C4-2B (cell line): ENCODE data around the gene RPRD1B.

Experiments used
- H3K27ac ChIP-seq: fragments of 450-650 bp; 2 replicates; pipeline ENCODE4 v1.5.1; 2017
- CTCF ChIP-seq: fragments of 450-650 bp; conservative IDR thresholded peaks from 2 replicates; pipeline ENCODE4 v1.5.1; 2017; ENCODE audit warnings: mild to moderate bottlenecking
- ZFX ChIP-seq: fragments of 450-650 bp; IDR thresholded peaks from 2 replicates; pipeline ENCODE4 v1.6.1; 2017

The RPRD1B gene

GRCh38 chr20:38120625-38120988 lies 87.1 kb downstream of the RPRD1B start:
- TF ChIP-seq ZFX: no peak
- TF ChIP-seq CTCF: no peak
- no peak overlapping the region for H3K27ac ChIP-seq

GRCh38 chr20:38121741-38122140 lies 88.2 kb downstream of the RPRD1B start:
- H3K27ac ChIP-seq: no peak overlapping the region
- TF ChIP-seq ZFX (no peak), CTCF (no peak)

DNA sequence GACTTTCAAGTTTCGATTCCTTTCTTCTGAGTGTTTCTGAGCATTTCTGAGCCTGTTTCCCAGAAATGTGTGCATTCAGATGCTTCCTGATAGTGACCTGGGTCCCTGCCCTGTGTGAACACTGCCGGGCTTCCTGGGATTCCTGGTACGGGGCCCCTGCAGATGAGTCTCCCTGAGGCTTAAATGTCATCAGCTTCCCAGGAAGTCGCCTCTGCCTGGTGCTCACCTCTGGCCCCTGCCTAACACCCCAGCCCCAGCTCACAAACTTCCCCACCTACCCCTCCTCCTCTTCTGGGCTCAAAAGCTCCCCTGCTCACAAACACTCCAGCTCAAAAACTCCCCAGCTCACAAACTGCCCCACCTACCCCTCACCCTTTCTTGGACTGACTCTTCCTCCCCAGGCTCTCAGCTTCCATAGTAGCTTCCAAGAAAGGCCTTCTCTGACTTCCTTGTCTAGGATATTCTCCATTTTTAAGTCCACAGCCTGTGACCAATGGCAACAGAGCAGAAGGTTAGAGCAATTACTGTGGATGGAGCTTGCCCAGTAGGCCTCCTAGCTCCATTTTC lies 89.6 kb downstream of the RPRD1B start:
- TF ChIP-seq ZFX (no peak), CTCF (no peak)
- H3K27ac ChIP-seq: no peak overlapping the region

DNA sequence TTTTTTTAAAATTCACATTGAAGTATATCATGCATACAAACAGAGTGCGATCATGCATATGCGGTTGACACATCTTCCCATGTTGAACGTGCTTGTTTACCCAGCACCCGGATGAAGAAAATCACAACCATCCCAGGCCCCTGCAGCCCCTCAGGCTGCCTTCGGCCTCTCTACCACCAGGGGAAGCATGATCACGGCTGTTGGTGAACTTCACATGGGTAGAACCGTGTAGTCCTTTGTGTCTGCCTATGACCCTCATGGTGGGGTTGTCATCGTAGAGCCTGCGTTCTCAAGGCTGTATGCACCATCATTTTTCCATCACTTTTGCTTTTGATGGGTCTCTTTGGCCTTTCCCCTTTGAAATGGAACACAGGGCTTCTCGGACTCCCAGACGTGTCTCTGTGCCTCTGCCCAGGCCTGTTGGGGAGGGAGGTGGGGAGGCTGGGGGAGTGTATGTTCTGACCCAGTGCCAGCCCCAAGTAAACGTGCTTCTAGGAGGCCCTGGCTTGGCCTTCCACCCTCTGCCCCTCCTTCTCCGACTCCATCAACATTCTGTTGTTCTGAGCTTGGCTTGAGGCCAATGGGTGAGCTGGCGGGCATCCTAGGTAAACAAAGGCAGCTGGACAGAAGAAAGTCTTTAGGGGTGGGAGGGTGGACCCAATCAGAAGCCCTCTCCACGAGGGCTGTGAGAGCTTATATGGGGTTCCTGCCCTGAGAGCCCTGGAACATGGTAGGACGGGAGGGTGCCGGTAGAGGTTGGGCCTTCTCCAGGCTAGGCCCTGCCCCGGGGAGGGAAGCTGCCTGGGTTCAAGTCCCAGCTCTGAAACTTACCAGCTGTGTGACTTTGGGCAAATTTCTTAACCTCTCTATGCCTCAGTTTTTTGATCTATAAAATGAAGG lies 91.9 kb downstream of the RPRD1B start:
- TF ChIP-seq ZFX (no peak), CTCF (no peak)
- H3K27ac ChIP-seq: peak overlapping the region; percentile 18

GRCh38 chr20:38126146-38126921 lies 92.8 kb downstream of the RPRD1B start:
- peak overlapping the region; percentile 18 for H3K27ac ChIP-seq
- TF ChIP-seq ZFX (peak; percentile 18; the same call in 1 of the 2 replicates), CTCF (no peak)

GRCh38 chr20:38126932-38127621 lies 93.5 kb downstream of the RPRD1B start:
- H3K27ac ChIP-seq: no peak overlapping the region; the same call in 1 of the 2 replicates
- TF ChIP-seq CTCF (no peak), ZFX (no peak)
